ENCODE results near the gene SLC10A2.

The SLC10A2 gene

GRCh38 chr13:103009051-103009840, 57.0 kb downstream of the SLC10A2 start:
- WGBS = no CpG with 5 or more reads among the region's 1 CpG
- H3K4me3 ChIP-seq (ENCODE audit: low read length) = no peak overlapping the region
- H3K4me1 ChIP-seq (ENCODE audit: insufficient read depth, low read length) = no peaks in the 10 kb centered on the region
- no peak overlapping the region for H3K9ac ChIP-seq (ENCODE audit: low read depth, low read length)
- H3K27me3 ChIP-seq (ENCODE audit: insufficient read depth, low read length) = no peaks in the 10 kb centered on the region
- no peaks in the 10 kb centered on the region for H3K36me3 ChIP-seq (ENCODE audit: insufficient read depth, low read length)
- no peak overlapping the region for H3K27ac ChIP-seq (ENCODE audit: low read depth, low read length)
- H3K9me3 ChIP-seq (ENCODE audit: insufficient read depth, low read depth, low read length) = no peaks in the 10 kb centered on the region

GRCh38 chr13:103007427-103007762, 58.8 kb downstream of the SLC10A2 start:
- Histone ChIP-seq H3K27ac (ENCODE audit: low read depth, low read length) (no peak overlapping the region), H3K9ac (ENCODE audit: low read depth, low read length) (no peak overlapping the region)
- 100% methylated on average over 4 of the region's 4 CpGs for WGBS

GRCh38 chr13:103006641-103007426, 59.4 kb downstream of the SLC10A2 start:
- no peaks in the 10 kb centered on the region for H3K36me3 ChIP-seq (ENCODE audit: insufficient read depth, low read length)
- no peak overlapping the region for H3K27ac ChIP-seq (ENCODE audit: low read depth, low read length)
- H3K4me3 ChIP-seq (ENCODE audit: low read length) = no peak overlapping the region
- WGBS = 95% methylated on average over 11 of the region's 11 CpGs
- no peaks in the 10 kb centered on the region for H3K4me1 ChIP-seq (ENCODE audit: insufficient read depth, low read length)
- H3K9me3 ChIP-seq (ENCODE audit: insufficient read depth, low read depth, low read length) = no peaks in the 10 kb centered on the region
- no peaks in the 10 kb centered on the region for H3K27me3 ChIP-seq (ENCODE audit: insufficient read depth, low read length)
- no peak overlapping the region for H3K9ac ChIP-seq (ENCODE audit: low read depth, low read length)

More at GRCh38 chr13:103007427-103007762, 58.8 kb downstream of the SLC10A2 start:
- Histone ChIP-seq H3K36me3 (ENCODE audit: insufficient read depth, low read length) (no peaks in the 10 kb centered on the region), H3K27me3 (ENCODE audit: insufficient read depth, low read length) (no peaks in the 10 kb centered on the region), H3K4me3 (ENCODE audit: low read length) (no peak overlapping the region), H3K9me3 (ENCODE audit: insufficient read depth, low read depth, low read length) (no peaks in the 10 kb centered on the region), H3K4me1 (ENCODE audit: insufficient read depth, low read length) (no peaks in the 10 kb centered on the region)

- Histone ChIP-seq H3K27ac (ENCODE audit: low read depth, low read length) (no peak overlapping the region), H3K9me3 (ENCODE audit: insufficient read depth, low read depth, low read length) (no peaks in the 10 kb centered on the region), H3K4me1 (ENCODE audit: insufficient read depth, low read length) (no peaks in the 10 kb centered on the region), H3K9ac (ENCODE audit: low read depth, low read length) (no peak overlapping the region), H3K36me3 (ENCODE audit: insufficient read depth, low read length) (no peaks in the 10 kb centered on the region), H3K4me3 (ENCODE audit: low read length) (no peak overlapping the region), H3K27me3 (ENCODE audit: insufficient read depth, low read length) (no peaks in the 10 kb centered on the region)
- 89% methylated on average over 4 of the region's 4 CpGs for WGBS
Observed at GRCh38 chr13:103004661-103005345, 61.4 kb downstream of the SLC10A2 start.

- Histone ChIP-seq H3K4me1 (ENCODE audit: insufficient read depth, low read length) (no peaks in the 10 kb centered on the region), H3K9me3 (ENCODE audit: insufficient read depth, low read depth, low read length) (no peaks in the 10 kb centered on the region), H3K4me3 (ENCODE audit: low read length) (no peak overlapping the region), H3K9ac (ENCODE audit: low read depth, low read length) (no peak overlapping the region), H3K27ac (ENCODE audit: low read depth, low read length) (no peak overlapping the region), H3K36me3 (ENCODE audit: insufficient read depth, low read length) (no peaks in the 10 kb centered on the region), H3K27me3 (ENCODE audit: insufficient read depth, low read length) (no peaks in the 10 kb centered on the region)
- WGBS = no CpG with 5 or more reads among the region's 1 CpG
Observed at GRCh38 chr13:103003631-103004030, 62.6 kb downstream of the SLC10A2 start.

- Histone ChIP-seq H3K27ac (ENCODE audit: low read depth, low read length) (no peak overlapping the region), H3K36me3 (ENCODE audit: insufficient read depth, low read length) (no peaks in the 10 kb centered on the region), H3K27me3 (ENCODE audit: insufficient read depth, low read length) (no peaks in the 10 kb centered on the region), H3K4me1 (ENCODE audit: insufficient read depth, low read length) (no peaks in the 10 kb centered on the region), H3K4me3 (ENCODE audit: low read length) (no peak overlapping the region), H3K9ac (ENCODE audit: low read depth, low read length) (no peak overlapping the region), H3K9me3 (ENCODE audit: insufficient read depth, low read depth, low read length) (no peaks in the 10 kb centered on the region)
- 92% methylated on average over 1 of the region's 1 CpG for WGBS
Observed at GRCh38 chr13:103002279-103002678, 63.9 kb downstream of the SLC10A2 start.

- Histone ChIP-seq H3K9me3 (ENCODE audit: insufficient read depth, low read depth, low read length) (peaks cover 6% of the 10 kb centered on the region; the same call in 1 of the 2 replicates), H3K27ac (ENCODE audit: low read depth, low read length) (no peak overlapping the region)
- WGBS = 94% methylated on average over 3 of the region's 3 CpGs
Observed at GRCh38 chr13:103000157-103000556, 66.1 kb downstream of the SLC10A2 start.

GRCh38 chr13:102999499-102999898, 66.7 kb downstream of the SLC10A2 start:
- Histone ChIP-seq H3K36me3 (ENCODE audit: insufficient read depth, low read length) (no peaks in the 10 kb centered on the region), H3K9ac (ENCODE audit: low read depth, low read length) (no peak overlapping the region), H3K4me1 (ENCODE audit: insufficient read depth, low read length) (no peaks in the 10 kb centered on the region), H3K4me3 (ENCODE audit: low read length) (no peak overlapping the region), H3K27ac (ENCODE audit: low read depth, low read length) (no peak overlapping the region), H3K27me3 (ENCODE audit: insufficient read depth, low read length) (no peaks in the 10 kb centered on the region), H3K9me3 (ENCODE audit: insufficient read depth, low read depth, low read length) (peaks cover 9% of the 10 kb centered on the region; the same call in 1 of the 2 replicates)
- WGBS = 91% methylated on average over 2 of the region's 2 CpGs

More at GRCh38 chr13:103000157-103000556, 66.1 kb downstream of the SLC10A2 start:
- H3K4me1 ChIP-seq (ENCODE audit: insufficient read depth, low read length) = no peaks in the 10 kb centered on the region
- H3K27me3 ChIP-seq (ENCODE audit: insufficient read depth, low read length) = no peaks in the 10 kb centered on the region
- no peak overlapping the region for H3K9ac ChIP-seq (ENCODE audit: low read depth, low read length)
- H3K36me3 ChIP-seq (ENCODE audit: insufficient read depth, low read length) = no peaks in the 10 kb centered on the region
- no peak overlapping the region for H3K4me3 ChIP-seq (ENCODE audit: low read length)
